Right renal pelvis (tissue), 4 donors: ENCODE data around the gene ZNF135. TPM values are rescaled to one million over a fixed set of nuclear protein-coding genes. Genes with fewer than 3 reads are reported as not detected.

Source experiments
- DNase-seq, 4 donors: peaks; one replicate each; pipeline ENCODE4 v3.0.0-alpha.2; 2013; ENCODE audit warnings: low read depth in 4 of 4, low spot score in 3 of 4, missing footprints in 1 of 4
- polyA plus RNA-seq, 4 donors: library from polyadenylated mRNA; unstranded; fragments of 120-200 nt; gene quantifications; one replicate each; pipeline ENCODE4 v1.2.1, GENCODE V29; 2013; ENCODE audit not compliant: insufficient read length in 4 of 4

ZNF135 gene
- 10 to 100 TPM; 18.6 to 23.1 (median 22.2) TPM for polyA plus RNA-seq

- DNase-seq, result peak; percentile 81 to 87 (median 84)
Measured at GRCh38 chr19:58059003-58059670, at the start of gene ZNF135. ZNF135 (plus strand) TSS chr19:58059282; CDS start chr19:58060003, 721 bp downstream.

GRCh38 chr19:58009301-58009665, 49.8 kb upstream of the ZNF135 start:
- peak in 1 of 4 donors; percentile 9 for DNase-seq

- peak; percentile 85 to 90 (median 89) for DNase-seq
Measured at GRCh38 chr19:58009666-58010301, 49.3 kb upstream of the ZNF135 start.

GRCh38 chr19:58010507-58010906, 48.6 kb upstream of the ZNF135 start:
- no peak for DNase-seq

GRCh38 chr19:58014141-58014540, 44.9 kb upstream of the ZNF135 start:
- no peak for DNase-seq

GRCh38 chr19:58020129-58020528, 39.0 kb upstream of the ZNF135 start:
- no peak for DNase-seq

GRCh38 chr19:58021541-58022282, 37.4 kb upstream of the ZNF135 start:
- DNase-seq, result peak in 2 of 4 donors; percentile 76 to 82

- DNase-seq, result no peak
Measured at GRCh38 chr19:58022283-58022660, 36.8 kb upstream of the ZNF135 start.

GRCh38 chr19:58024661-58025060, 34.4 kb upstream of the ZNF135 start:
- no peak for DNase-seq

GRCh38 chr19:58033741-58034476, 25.2 kb upstream of the ZNF135 start, which contains the start of gene ZSCAN1:
ZSCAN1 (plus strand) TSS chr19:58034025; CDS start chr19:58037837, 3,812 bp downstream.
- DNase-seq, result peak; percentile 90 to 93 (median 91)

GRCh38 chr19:58034477-58034793, 24.6 kb upstream of the ZNF135 start:
- no peak for DNase-seq

- no peak for DNase-seq
Measured at GRCh38 chr19:58035863-58036262, 23.2 kb upstream of the ZNF135 start.

- no peak for DNase-seq
Measured at GRCh38 chr19:58037927-58038687, 21.0 kb upstream of the ZNF135 start.

- DNase-seq, result no peak
Measured at GRCh38 chr19:58038688-58039204, 20.3 kb upstream of the ZNF135 start.

GRCh38 chr19:58040751-58041525, 18.1 kb upstream of the ZNF135 start:
- DNase-seq, result no peak

- no peak for DNase-seq
Measured at GRCh38 chr19:58042495-58043340, 16.4 kb upstream of the ZNF135 start.

GRCh38 chr19:58044391-58044790, 14.7 kb upstream of the ZNF135 start:
- DNase-seq, result no peak

GRCh38 chr19:58044886-58045285, 14.2 kb upstream of the ZNF135 start:
- DNase-seq, result no peak
